HG02852 (cell line): ENCODE results near the gene CALB2.
"Not testable (repeated sequence)": the region's sequence is repeated elsewhere in the genome, so short reads cannot be mapped to it uniquely, and the experiment has no call there.

Experiments
- ATAC-seq: cut with Tn5 transposase; IDR thresholded peaks from one replicate; pipeline ENCODE4 v1.9.1; 2021; ENCODE audit warnings: mild to moderate bottlenecking, moderate library complexity; ENCODE audit not compliant: unreplicated experiment

Gene CALB2

DNA sequence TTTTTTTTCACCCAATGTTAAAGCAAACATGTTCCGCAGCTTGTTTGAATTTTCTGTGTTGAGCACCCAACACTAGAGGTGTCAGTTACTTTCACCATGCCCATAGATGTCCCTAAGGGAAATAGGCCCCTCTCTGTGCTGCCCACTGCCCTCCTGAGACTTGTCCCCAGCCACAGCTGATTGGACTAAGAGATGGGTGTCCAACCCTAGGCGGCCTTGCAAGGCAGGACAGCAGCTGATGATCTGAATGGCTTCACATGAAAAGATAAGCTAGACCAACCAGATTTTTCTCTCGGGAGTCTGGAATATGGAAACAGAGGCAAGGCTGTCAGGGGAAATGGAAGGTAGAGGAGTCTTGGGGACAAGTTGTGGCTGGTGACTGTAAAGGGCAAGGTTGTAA lies 6.1 kb upstream of the CALB2 start:
- ATAC-seq = no peak

DNA sequence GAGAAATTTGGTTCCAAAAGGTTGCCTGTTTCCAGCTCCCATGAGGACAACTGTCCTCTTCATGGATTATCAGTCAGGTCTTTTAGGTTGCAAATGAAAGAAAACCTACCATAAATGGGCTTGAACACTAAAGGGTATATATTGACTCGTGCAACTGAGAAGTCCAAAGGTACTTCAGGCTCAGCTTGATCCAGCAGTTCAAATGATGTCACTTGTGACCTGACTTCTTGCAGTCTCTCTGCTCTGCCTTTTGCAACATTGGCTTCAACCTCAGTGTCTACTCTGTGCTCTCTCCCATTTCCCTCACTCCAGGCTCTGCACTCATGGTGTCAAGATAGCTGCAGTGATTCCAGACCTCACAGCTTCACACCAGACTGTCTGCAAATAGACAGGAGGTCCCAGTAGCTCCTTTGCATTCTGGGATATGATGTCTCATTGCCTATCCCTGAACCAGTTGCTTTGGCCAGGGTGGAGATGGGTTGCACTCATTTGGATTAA lies 5.5 kb upstream of the CALB2 start:
- no peak for ATAC-seq

DNA sequence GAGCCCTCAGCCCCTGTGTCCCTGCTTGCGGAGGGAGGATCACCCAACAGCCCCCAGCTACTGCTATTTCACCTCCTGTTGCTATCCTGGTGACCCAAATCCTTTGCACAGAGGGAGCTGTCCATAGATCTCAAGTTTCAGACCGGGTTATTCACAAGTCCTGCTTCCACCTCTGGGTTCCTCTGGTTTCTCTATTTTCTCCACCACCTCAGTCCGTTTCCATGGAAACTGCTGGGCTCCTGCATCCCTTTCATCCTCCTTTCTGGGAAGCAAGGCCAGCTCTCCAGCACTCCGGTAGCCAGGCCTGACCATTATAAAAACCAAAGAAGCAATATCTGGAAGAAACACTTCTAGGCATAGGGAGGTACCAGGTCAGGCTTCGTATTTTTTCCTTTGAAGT lies 4.8 kb upstream of the CALB2 start:
- no peak for ATAC-seq

- ATAC-seq = no peak
These were observed 4.4 kb upstream of the CALB2 start for GRCh38 chr16:71354156-71354555.

- ATAC-seq = no peak
These were observed 2.3 kb upstream of the CALB2 start for GRCh38 chr16:71356051-71356740.

- ATAC-seq = not testable (repeated sequence)
These were observed 1.6 kb upstream of the CALB2 start for GRCh38 chr16:71356936-71357335.

GRCh38 chr16:71357681-71358080 lies 842 bp upstream of the CALB2 start:
- no peak for ATAC-seq

- ATAC-seq = no peak
These were observed 908 bp downstream of the CALB2 start for GRCh38 chr16:71359431-71359830.

DNA sequence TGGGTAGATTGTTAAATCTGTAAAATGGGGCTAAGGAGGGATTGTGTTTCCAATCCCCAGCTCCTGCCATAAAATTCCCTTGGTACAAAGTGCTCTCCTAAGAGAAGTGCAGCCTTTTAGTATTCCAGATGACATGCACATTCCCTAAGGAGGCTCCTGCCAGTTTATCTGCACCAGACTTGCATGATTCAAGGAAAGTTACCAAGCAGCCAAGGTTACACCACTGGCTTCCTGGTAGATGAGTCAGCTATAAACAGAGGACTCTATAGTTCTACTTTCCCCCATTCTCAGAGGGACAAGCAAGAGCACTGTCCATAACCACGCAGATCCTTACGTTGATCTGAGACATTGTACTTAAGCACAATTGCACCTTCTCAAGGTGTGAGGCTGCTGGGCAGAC lies 1.9 kb downstream of the CALB2 start:
- no peak for ATAC-seq

DNA sequence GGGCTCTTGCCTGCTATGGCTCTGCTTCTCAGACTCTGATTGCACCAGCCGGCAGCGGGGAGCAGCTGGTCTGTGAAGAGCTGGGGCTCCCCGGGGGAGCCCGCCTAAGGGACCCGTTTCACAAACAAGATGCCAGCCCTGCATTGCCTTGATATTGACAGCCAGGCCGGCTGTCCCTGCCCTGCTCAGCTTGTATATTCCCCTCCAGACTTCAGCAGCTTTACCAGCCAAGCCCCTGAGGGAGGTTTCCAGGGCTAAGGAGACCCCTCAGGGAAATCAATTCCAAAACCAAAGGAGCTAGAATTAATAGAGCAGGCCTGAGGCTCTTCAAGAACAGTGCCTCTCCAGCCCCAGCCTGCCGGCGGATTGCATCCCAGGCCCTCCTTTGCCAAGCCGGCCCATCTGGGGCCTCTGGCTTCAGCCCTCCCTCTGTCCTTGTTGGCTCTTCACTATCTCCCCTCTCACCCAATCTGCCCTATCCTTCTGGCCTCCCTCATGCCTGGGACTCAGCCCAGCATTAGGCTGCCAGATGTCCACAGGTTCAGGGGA lies 5.7 kb downstream of the CALB2 start:
- no peak for ATAC-seq

DNA sequence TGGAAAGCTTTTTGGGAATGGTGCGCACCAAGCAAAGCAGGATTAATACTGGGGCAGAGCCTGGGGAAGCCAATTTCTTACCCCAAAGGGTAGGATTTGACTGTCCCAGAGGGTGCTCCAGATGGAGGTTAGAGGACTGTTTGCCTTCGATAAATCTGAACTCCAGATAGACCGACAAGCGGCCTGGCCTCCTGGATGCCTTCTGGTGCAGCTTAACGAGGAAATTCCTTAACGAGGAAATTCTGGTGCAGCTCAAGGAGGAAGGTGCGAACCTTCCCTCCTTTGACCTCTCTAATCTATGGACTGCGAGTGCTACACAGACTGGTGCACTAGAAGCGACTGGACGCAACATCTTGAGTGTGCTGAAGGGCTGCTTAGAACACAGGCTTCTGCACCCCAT lies 6.5 kb downstream of the CALB2 start:
- no peak for ATAC-seq

DNA sequence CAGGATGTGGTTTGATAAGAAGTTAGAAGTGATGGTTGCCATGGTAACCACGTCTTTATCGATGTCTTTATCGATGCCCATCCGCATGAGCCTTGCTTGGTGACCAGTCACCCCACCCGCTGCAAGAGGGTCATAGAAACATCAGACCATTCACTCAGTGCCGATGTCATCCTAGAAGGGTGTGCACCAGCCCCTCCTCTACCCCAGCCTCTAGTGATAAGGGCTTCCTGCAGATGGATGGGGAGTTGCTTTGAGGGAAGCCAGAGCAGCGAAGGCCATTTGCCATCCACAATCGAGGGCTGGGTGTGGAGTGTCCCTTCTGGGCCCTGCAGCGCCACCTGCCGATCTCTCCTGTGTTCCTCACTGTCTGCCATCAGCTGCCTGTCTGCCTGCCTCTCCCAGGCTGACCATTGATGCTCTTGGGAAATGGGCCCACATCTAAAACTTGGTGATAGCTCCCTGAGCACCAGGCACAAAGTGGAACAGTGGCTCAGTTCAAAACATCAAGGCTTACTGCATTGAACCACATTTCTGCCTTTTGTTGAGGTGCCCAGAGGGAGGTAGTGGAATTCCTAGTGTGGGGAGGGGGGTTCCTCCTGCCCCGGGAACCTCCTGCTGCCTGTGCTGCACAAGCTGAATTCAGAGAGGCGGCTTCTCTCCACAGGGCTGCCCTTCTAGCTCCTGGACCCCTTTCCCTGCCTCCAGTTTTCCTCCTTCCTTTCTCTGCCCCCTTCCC lies 8.9 kb downstream of the CALB2 start:
- no peak for ATAC-seq

- ATAC-seq = no peak
These were observed 10.4 kb downstream of the CALB2 start for GRCh38 chr16:71368958-71369357.

DNA sequence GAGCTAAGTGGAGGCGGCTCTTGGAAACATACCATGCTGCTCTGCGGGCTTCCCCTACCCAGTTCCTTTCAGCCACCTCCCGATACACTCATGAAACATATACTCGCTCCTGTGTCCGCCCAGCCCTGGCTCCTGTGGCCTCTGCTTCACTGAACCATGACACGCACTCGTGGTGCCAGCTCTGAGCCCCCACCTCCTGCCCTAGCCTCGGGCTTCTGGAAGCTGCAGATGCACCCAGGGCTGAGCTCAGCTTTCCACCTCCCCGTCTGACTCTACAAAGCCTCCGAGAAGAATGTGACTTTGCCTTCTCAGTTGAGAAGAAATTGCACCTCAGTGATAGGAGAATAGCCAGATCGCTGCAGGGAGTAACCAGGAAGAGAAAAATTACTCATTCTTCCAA lies 11.0 kb downstream of the CALB2 start:
- no peak for ATAC-seq

DNA sequence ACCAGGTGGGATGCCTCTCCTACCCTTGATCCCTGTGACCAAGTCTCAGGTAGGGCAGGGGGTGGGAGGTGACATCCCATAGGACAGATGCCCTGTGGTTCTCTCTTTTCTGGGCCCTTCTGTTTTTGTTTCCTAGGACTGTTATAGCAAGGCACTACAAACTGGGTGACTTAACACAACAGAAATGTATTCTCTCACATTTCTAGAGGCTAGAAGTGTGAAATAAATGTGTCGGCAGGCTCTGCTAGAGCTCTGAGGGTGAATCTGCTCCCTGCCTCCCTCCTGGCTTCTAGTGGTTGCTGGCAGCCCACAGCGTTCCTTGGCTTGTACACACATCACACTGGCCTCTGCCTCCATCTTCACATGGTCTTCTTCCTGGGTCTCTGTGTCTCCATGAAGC lies 12.7 kb downstream of the CALB2 start:
- ATAC-seq = no peak

- no peak for ATAC-seq
These were observed 14.6 kb downstream of the CALB2 start for GRCh38 chr16:71373073-71373472.

DNA sequence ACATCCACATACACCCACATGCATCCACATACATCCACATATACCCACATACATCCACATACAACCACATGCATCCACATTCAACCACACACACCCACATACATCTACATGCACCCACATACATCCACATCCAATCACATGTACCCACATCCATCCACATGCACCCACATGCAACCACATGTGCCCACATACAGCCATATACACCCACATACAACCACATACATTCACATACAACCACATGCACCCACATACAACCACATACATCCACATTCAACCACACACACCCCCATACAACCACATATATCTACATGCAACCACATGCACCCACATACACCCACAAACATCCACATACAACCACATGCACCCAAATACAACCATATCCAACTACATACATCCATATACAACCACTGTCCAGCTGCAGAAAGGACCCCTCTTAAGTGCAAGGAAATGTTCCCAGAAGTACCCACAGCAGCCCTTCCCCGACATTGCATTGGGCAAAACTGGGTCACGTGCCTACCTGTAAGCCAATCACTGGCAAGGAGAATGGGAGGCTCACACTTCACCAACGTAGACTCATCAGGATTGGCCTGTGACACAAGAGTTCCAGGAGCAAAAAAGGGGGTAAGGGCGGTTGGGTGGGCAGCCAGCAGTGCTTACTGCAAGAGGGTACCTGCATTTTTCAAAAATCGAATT lies 18.1 kb downstream of the CALB2 start:
- ATAC-seq = no peak

GRCh38 chr16:71379711-71380110 lies 21.2 kb downstream of the CALB2 start:
- no peak for ATAC-seq

- ATAC-seq = no peak
These were observed 22.3 kb downstream of the CALB2 start for GRCh38 chr16:71380831-71381230.

DNA sequence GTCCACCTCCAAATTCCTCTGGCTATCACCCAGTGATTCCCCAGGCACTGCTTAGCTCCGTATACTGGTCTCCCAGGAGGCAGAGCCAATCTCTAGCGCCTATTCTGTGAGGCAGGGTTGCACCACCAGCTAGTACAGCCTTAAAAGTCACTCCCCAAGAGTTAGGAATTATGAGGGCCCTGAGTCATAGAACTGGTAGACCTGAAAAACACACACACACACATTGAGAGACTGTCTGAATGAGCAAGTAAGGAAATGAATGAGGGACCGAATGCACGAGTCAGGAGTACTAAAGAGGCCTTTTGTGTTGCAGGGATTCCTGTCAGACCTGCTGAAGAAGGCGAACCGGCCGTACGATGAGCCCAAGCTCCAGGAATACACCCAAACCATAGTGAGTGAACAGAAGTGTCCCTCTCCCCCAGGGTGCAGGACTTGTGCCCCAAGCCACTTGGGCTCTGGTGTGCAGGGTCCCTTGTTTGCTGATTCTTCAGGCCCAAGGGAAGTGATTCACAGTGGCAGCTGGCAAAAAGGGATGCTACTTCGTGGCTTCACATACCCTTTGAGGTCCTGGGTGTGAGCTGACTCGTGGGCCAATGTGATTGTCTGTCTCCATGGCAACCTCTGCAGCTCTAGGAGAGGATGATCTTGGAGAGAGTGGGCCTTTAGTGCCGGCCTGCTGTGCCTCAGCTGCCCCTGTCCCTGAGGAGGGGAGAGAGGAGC lies 24.7 kb downstream of the CALB2 start:
- no peak for ATAC-seq
